Ishikawa (cell line): Measurements from ENCODE around the gene TOMT.

Experiments
- CREB1 ChIP-seq: IDR thresholded peaks from 2 replicates; pipeline ENCODE4 v1.6.1; 2012; ENCODE audit warnings: low read depth
- EGR1 ChIP-seq: IDR thresholded peaks from 2 replicates; pipeline ENCODE4 v1.6.1; 2012
- EP300 ChIP-seq: IDR thresholded peaks from 2 replicates; pipeline ENCODE4 v1.6.1; 2012; ENCODE audit warnings: borderline replicate concordance
- MAX ChIP-seq: IDR thresholded peaks from 2 replicates; pipeline ENCODE4 v1.6.1; 2012
- RAD21 ChIP-seq: IDR thresholded peaks from 2 replicates; pipeline ENCODE4 v1.6.1; 2012; ENCODE audit warnings: low read depth
- REST ChIP-seq: IDR thresholded peaks from 2 replicates; pipeline ENCODE4 v1.6.1; 2012; ENCODE audit warnings: low read depth, mild to moderate bottlenecking
- TAF1 ChIP-seq: IDR thresholded peaks from 2 replicates; pipeline ENCODE4 v1.6.1; 2012; ENCODE audit warnings: low read depth, mild to moderate bottlenecking
- TCF12 ChIP-seq: IDR thresholded peaks from 2 replicates; pipeline ENCODE4 v1.6.1; 2012; ENCODE audit warnings: low read depth
- TEAD4 ChIP-seq: IDR thresholded peaks from 2 replicates; pipeline ENCODE4 v1.6.1; 2012
- YY1 ChIP-seq: IDR thresholded peaks from 2 replicates; pipeline ENCODE4 v1.6.1; 2012; ENCODE audit warnings: low read depth
- ZBTB7A ChIP-seq: IDR thresholded peaks from 2 replicates; pipeline ENCODE4 v1.6.1; 2012; ENCODE audit warnings: low read depth
- TF ChIP-seq, protein P1 (sequence below): IDR thresholded peaks from 2 replicates; pipeline ENCODE4 v1.6.1; 2012

GRCh38 chr11:72075109-72075508 lies 30.6 kb upstream of the TOMT start:
- TF ChIP-seq EP300, result no peak
- no peak for TF ChIP-seq CREB1
- no peak for TF ChIP-seq MAX
- no peak for TF ChIP-seq ZBTB7A
- no peak for TF ChIP-seq TEAD4
- no peak for TF ChIP-seq TCF12
- TF ChIP-seq REST, result no peak
- TF ChIP-seq EGR1, result no peak
- no peak for TF ChIP-seq YY1
- no peak for TF ChIP-seq TAF1
- TF ChIP-seq, protein P1, sequence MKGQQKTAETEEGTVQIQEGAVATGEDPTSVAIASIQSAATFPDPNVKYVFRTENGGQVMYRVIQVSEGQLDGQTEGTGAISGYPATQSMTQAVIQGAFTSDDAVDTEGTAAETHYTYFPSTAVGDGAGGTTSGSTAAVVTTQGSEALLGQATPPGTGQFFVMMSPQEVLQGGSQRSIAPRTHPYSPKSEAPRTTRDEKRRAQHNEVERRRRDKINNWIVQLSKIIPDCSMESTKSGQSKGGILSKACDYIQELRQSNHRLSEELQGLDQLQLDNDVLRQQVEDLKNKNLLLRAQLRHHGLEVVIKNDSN, result no peak
- no peak for TF ChIP-seq RAD21
